ENCODE measurements around the gene ALG12. TPM values are rescaled to one million over a fixed set of nuclear protein-coding genes. Genes with fewer than 3 reads are reported as not detected.
A peak's percentile ranks its signal among the peaks of the same experiment; 100 is the strongest.

ALG12 gene
- total RNA-seq, 1 donor from 2014 or later = 36.7 TPM

GRCh38 chr22:49958366-49958921 is 40.2 kb upstream of the ALG12 start:
- DNase-seq (ENCODE audit: low spot score) = no peak

- no peak for DNase-seq (ENCODE audit: low spot score)
Measured at GRCh38 chr22:49957826-49958365, 39.7 kb upstream of the ALG12 start.

- DNase-seq (ENCODE audit: low spot score) = no peak
Measured at GRCh38 chr22:49956914-49957825, 38.9 kb upstream of the ALG12 start.

- DNase-seq (ENCODE audit: low spot score) = no peak
Measured at GRCh38 chr22:49956418-49956770, 38.2 kb upstream of the ALG12 start.

- DNase-seq (ENCODE audit: low spot score) = no peak
Measured at GRCh38 chr22:49955581-49956417, 37.6 kb upstream of the ALG12 start.

GRCh38 chr22:49954991-49955580 is 36.8 kb upstream of the ALG12 start:
- DNase-seq (ENCODE audit: low spot score) = no peak

GRCh38 chr22:49954354-49954753 is 36.1 kb upstream of the ALG12 start:
- DNase-seq (ENCODE audit: low spot score) = no peak

GRCh38 chr22:49953680-49954344 is 35.6 kb upstream of the ALG12 start:
- no peak for DNase-seq (ENCODE audit: low spot score)

- DNase-seq (ENCODE audit: low spot score) = no peak
Measured at GRCh38 chr22:49953027-49953679, 34.9 kb upstream of the ALG12 start.

GRCh38 chr22:49951986-49952896 is 34.0 kb upstream of the ALG12 start:
- no peak for DNase-seq (ENCODE audit: low spot score)

GRCh38 chr22:49951678-49951985 is 33.4 kb upstream of the ALG12 start:
- no peak for DNase-seq (ENCODE audit: low spot score)

- DNase-seq (ENCODE audit: low spot score) = peak; percentile 90
Measured at GRCh38 chr22:49951000-49951677, 32.9 kb upstream of the ALG12 start.

GRCh38 chr22:49950396-49950994 is 32.3 kb upstream of the ALG12 start:
- no peak for DNase-seq (ENCODE audit: low spot score)

GRCh38 chr22:49949914-49950292 is 31.7 kb upstream of the ALG12 start:
- no peak for DNase-seq (ENCODE audit: low spot score)

GRCh38 chr22:49948958-49949913 is 31.0 kb upstream of the ALG12 start:
- DNase-seq (ENCODE audit: low spot score) = peak; percentile 84

- DNase-seq (ENCODE audit: low spot score) = no peak
Measured at GRCh38 chr22:49948116-49948957, 30.1 kb upstream of the ALG12 start.

GRCh38 chr22:49947296-49947622 is 29.0 kb upstream of the ALG12 start:
- no peak for DNase-seq (ENCODE audit: low spot score)

Data from mucosa of gallbladder (tissue), 1 donor.